HTERT RPE-1 (cell line): ENCODE measurements around the gene SLIT3.

Source experiments
- in situ Hi-C: fragments of 300-500 bp; cut with MboI; formaldehyde crosslinking; loops from 4 replicates; pipeline ENCODE4 v1.14.3; 2020; ENCODE audit warnings: low sequenced_read_pairs

Gene SLIT3

GRCh38 chr5:168941901-168942300 is 359.0 kb downstream of the SLIT3 start:
- in situ Hi-C loops, result no loop called here

DNA sequence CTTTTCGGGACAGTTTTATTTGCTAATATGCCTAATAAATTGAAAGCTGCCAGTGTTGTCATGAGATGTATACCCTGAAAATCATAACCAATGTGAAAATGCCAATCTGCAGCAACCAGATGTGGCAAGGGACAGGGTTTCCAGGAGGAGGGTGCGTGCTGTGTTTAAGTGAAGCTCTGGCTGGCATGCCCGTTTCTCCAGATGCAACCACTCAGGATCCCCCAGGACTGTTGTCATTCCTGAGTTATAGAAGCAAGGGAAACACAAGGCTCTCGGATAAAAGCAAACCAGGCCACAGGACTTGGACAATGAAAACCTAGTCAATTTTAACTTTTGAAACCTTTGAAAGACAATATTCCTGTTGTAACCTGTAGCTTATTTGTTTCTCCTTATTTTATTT is 360.2 kb downstream of the SLIT3 start:
- in situ Hi-C loops, result no loop called here

- in situ Hi-C loops, result no loop called here
These were observed 360.9 kb downstream of the SLIT3 start for GRCh38 chr5:168939887-168940544.

DNA sequence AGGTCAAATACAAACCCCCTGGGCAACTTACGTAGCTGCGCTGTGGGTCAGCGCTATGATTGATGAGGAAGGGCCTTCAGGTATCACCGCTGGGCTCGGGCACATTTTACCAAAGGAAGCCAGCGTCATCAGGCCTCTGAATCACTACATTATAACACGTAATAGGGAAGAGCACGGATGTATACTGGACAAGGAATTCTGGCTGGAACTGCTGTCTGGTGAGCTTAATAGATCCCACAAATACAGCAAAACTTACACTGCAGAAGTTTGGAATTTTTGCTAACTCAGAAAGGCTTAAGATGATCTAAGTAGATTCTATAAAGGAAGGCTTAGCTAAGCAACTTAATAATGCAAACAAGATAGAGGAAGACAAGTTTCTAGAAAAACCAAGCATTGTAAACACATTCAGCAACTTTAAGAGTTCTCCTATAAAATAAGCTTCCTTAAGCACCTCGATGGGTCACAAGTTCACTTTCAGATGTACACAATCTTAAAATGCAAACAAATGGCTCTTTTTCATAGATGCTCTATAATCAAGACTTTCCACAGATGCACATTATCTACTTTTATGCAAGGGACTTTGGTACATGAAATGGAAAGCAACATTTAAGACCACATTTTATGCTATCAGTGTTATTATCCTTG is 361.7 kb downstream of the SLIT3 start:
- in situ Hi-C loops, result no loop called here

GRCh38 chr5:168936511-168936910 is 364.4 kb downstream of the SLIT3 start:
- in situ Hi-C loops, result no loop called here

- in situ Hi-C loops, result no loop called here
These were observed 365.8 kb downstream of the SLIT3 start for GRCh38 chr5:168935183-168935582.

DNA sequence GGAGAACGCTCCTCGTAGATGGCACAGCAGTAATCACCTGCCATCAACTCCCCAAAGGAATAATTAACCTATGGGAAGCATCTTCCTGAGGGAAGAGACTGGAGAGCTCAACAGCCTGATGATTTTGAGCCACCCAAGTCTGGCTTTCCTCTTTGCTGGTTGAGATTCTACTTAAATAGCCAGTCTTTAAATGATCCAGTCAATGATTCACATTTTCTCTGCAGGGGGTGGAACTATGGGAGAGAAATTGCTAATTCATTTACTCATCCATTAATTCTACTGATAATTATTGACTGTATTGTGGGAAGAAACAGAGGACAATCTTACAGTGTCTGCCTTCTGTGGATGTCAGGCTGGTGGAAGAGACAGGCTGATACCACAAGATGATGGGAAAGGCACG is 366.8 kb downstream of the SLIT3 start:
- in situ Hi-C loops, result no loop called here

DNA sequence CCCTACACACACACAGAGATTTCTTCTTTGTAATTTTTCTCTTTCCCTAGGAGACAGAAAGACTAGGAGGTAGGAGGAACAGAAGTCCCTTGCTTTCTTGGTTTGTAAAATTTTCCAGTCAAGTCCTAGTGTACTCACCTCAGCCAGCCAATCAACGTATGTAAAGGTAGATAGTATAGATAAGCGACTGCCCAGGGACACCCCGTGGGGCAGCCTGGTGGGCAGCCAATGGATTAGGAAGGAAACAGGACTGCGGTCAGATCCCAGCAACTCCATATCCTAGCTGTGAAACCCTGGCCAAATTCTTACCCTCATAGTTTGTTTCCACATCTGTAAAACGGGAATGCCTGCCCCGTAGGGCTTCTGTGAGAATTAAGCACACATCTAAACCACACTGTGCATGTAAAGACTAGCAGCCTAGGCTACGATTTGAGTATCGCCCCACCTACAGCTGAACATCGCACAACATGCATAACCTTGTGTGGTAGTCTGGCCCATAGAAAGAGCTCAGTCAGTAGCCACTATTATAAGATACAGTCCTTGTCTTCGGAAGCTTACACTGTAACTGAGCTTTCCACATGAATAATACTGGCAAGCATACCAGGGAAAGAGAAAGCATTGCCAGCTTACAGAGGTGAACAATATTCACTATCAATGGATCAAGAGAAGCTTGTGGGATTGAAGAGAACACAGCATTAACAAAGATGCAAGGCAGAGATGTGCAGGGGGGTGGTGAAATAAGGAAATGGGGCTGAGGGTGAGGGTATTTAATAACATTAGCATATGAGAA is 368.3 kb downstream of the SLIT3 start:
- in situ Hi-C loops, result no loop called here

- in situ Hi-C loops, result no loop called here
These were observed 369.1 kb downstream of the SLIT3 start for GRCh38 chr5:168931638-168932345.

DNA sequence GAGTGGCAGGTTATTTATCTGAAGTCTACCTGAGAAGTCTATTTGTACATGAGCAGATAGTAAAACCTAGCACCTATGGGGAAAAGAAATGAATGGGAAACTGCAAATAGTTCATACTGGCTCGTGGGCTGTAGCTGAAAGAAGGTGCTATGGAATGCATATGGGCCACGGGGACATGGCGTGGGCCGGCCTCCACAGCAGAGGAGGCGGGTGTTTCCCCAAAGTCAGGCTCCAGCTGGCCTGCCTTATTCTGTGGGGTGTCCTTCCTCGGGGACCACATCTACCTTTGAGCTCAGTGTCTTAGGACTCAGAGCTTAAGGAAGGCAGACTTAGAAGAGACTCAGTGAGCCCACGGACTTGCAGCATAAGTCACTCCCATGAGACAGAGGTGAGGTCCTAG is 371.3 kb downstream of the SLIT3 start:
- in situ Hi-C loops, result no loop called here

- in situ Hi-C loops, result no loop called here
These were observed 375.8 kb downstream of the SLIT3 start for GRCh38 chr5:168925160-168925559.

DNA sequence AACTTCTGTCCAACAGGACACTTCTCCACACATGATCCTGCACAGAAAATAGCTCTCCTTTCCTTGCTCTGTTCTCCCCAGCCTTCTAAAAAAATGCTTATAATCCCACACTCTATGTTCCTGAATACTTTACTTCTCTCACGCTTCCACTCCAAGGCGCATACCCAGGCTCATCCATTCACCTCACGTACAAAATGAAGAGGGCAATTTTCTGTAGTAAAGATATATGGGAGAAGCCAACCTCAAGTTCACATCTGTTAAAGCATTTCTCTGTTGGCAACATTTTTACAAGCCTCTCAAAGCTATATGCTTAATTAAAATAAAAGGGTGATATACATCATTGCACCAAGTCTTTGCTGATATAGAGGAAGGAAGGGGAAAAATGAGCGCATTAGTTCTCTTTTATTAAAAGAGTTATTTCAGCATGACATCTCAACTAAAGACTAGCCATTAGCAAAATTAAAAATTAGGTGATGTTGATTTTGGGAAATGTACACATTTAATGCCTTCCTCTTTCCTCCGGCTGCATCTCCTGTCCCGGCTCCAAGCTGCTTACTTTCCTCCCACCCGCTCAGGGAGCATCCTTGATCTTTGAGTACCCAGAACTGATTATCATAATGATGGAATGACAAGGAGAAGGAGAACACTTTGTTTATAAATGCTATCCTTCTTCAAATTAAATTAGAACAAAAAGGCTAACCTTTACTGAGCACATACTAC is 379.6 kb downstream of the SLIT3 start:
- in situ Hi-C loops, result no loop called here

DNA sequence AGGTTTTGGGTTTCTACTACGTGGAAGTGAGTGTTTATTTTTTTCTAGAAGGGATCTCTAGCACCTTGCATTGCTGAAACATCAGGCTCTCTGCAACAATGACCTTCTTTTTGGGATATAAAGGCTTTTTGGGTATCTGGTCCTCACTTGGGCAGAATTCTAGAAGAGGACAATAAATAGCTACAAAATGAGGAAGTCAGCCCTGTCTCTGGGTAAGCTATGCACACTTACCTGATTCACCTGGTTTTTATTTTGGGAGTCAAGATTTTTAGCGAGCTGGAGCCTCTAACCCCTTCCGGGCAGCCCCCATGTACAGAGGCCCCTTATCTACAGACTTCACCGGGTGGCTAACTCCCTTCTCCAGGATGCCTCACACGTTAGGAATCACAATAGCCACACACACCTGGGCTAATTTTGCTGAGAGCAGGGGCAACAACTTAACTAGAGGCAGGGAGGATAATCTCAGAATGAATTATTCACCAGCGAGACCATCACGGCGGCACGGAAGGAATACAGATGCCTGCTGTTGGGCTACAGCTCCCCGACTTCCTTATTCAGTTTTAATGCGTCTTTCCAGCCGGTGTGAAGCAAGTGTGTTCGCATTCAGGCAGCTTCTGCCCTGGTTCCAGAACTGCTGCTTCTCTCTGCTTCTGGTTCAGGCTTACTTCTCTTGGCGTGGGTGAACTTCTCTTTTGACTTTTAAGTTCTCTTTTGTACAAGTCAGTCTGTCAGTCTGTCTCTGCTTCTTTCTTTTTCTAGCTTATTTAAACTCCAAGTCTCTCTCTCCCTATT is 380.7 kb downstream of the SLIT3 start:
- in situ Hi-C loops, result no loop called here

DNA sequence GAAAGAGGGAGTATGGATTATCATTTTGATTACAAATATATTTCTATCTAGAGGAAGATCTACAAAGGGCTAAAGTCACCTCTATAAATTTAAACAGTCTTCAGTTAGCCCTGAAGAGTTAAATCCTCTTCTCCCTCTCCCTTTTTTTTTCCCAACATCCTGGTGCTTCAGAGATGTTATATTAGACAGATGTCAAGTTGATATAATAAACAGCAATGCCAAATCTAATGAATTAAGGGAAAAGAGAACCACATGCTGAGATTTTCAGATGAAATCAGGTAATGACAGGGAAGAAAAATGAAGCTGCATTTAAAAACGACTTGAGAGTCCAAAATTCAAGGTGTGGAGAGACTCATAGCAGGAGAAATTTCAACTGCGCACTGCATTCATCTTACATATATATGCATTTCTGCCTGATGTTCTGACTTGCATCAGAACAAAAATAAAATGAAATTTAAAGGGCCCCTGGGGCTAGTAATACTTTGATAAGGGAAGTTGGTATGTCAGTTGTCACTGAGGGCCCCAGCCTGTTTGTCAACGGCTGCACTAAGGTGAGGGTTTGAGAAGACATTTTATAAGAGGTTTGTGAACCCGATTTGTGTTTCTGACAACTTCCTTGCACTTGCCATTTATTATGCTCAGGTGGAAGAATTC is 382.9 kb downstream of the SLIT3 start:
- in situ Hi-C loops, result no loop called here

- in situ Hi-C loops, result no loop called here
These were observed 384.1 kb downstream of the SLIT3 start for GRCh38 chr5:168916852-168917251.

GRCh38 chr5:168916266-168916665 is 384.7 kb downstream of the SLIT3 start:
- in situ Hi-C loops, result no loop called here

- in situ Hi-C loops, result no loop called here
These were observed 386.4 kb downstream of the SLIT3 start for GRCh38 chr5:168914491-168914890.

GRCh38 chr5:168910874-168911273 is 390.1 kb downstream of the SLIT3 start:
- in situ Hi-C loops, result no loop called here

DNA sequence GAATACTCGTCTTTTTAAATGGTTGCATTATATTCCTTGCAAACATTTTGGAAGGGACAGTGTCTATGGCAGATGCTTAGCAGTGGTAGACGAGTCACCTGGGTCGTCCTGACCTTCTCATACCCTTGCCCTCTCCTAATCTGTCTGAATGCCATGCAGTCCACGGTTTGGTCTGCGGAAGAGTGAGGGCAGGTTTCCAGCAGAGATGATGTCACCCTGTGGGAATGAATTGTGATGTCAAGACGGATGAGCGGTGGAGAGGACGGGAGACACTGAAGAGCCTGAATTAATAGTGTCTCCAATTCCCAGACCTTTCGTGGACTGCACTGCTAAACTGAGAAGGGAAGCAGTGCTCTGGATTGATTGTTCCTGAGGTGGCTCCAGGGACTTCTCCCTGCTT is 392.7 kb downstream of the SLIT3 start:
- in situ Hi-C loops, result no loop called here
